HAP-1 (cell line): ENCODE results near the gene ZNF106.

Experiments used
- DNase-seq, 2 experiments: peaks; one replicate each; pipeline ENCODE4 v3.0.0-alpha.2; 2016 to 2020; ENCODE audit warnings: low spot score in 2 of 2
- H3K27me3 ChIP-seq: fragments of 250-450 bp; sonication (Bioruptor Pico); 2 replicates; pipeline ENCODE4 v1.5.1; 2020; ENCODE audit warnings: low read depth, mild to moderate bottlenecking, moderate library complexity
- H3K36me3 ChIP-seq: fragments of 250-450 bp; sonication (Bioruptor Pico); replicated peaks from 2 replicates; pipeline ENCODE4 v1.5.1; 2020; ENCODE audit warnings: mild to moderate bottlenecking
- H3K4me1 ChIP-seq: fragments of 250-450 bp; sonication (Bioruptor Pico); 2 replicates; pipeline ENCODE4 v1.5.1; 2020; ENCODE audit warnings: mild to moderate bottlenecking
- H3K4me3 ChIP-seq: fragments of 250-450 bp; sonication (Bioruptor Pico); 2 replicates; pipeline ENCODE4 v1.5.1; 2020; ENCODE audit warnings: mild to moderate bottlenecking, moderate library complexity
- H3K9me3 ChIP-seq: fragments of 250-450 bp; sonication (Bioruptor Pico); 2 replicates; pipeline ENCODE4 v1.5.1; 2020; ENCODE audit warnings: mild to moderate bottlenecking, moderate library complexity
- in situ Hi-C: fragments of 300-500 bp; cut with MboI; formaldehyde crosslinking; loops from 3 replicates; pipeline ENCODE4 v1.14.3; 2020; ENCODE audit warnings: low sequenced_read_pairs, inconsistent platforms, mixed read lengths

The ZNF106 gene

DNA sequence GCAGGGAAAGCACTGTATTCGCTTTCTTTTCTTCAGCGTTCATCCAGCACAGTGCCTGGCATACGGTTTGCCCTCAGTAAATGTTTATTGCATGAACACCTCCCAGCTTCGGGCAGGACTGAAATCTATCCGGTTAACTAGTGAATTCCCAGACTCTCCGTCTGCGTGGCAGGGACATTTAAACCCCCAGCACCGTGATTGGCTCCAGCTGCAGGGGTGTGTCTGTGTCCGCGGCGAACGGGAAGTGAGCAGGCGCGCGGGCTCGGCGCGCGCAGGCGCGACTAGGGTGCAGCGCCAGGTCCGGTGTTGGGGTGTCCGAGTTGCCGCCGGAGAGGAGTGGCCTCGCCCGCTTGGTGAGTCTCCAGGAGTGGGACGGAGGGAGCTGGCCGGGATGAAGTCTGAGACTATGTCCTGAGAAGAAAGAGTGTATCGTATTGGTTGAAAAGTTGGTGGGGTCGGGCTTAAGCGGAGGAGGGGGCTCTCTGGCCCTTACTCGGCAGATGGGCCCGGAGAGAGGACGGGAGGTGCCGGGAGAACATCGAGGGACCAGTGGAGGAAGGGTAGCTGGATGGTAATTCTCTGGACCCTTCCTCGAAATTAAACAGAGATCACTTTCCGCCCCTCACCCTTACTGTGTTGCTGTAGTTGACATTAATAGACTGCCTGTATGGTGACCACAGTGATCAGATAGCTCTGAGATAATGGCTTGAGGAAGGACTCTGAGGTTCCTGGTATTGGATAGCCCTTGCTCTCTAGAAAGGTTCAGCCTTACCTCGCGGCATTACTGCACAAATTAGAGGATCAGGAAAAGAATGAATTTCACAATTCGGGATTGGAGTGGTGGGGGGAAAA, 4.6 kb upstream of the ZNF106 start, which contains the start of gene SNAP23:
Gene SNAP23 (plus strand): TSS at position 274 of the 852 bp plus-strand sequence. CDS start 16,213 bp downstream, outside the sequence.
- Histone ChIP-seq H3K27me3 (no peaks in the 10 kb centered on the region), H3K4me3 (peak within 1 kb of the TSS; percentile 61), H3K36me3 (no peaks in the 10 kb centered on the region), H3K9me3 (no peaks in the 10 kb centered on the region), H3K4me1 (peaks cover 20% of the 10 kb centered on the region)
- DNase-seq: peak; percentile 88 to 92
- in situ Hi-C loops: no loop called here

- Histone ChIP-seq H3K36me3 (no peaks in the 10 kb centered on the region), H3K9me3 (no peaks in the 10 kb centered on the region), H3K4me1 (peaks cover 20% of the 10 kb centered on the region), H3K27me3 (no peaks in the 10 kb centered on the region), H3K4me3 (peak overlapping the region; percentile 61)
- in situ Hi-C loops: no loop called here
- no peak for DNase-seq
Measured at GRCh38 chr15:42494998-42495360, 4.0 kb upstream of the ZNF106 start.

- Histone ChIP-seq H3K9me3 (no peaks in the 10 kb centered on the region), H3K4me1 (peaks cover 15% of the 10 kb centered on the region), H3K36me3 (no peaks in the 10 kb centered on the region), H3K4me3 (no peak overlapping the region), H3K27me3 (no peaks in the 10 kb centered on the region)
- no peak for DNase-seq
- in situ Hi-C loops: no loop called here
Measured at GRCh38 chr15:42493679-42494078, 2.7 kb upstream of the ZNF106 start.

DNA sequence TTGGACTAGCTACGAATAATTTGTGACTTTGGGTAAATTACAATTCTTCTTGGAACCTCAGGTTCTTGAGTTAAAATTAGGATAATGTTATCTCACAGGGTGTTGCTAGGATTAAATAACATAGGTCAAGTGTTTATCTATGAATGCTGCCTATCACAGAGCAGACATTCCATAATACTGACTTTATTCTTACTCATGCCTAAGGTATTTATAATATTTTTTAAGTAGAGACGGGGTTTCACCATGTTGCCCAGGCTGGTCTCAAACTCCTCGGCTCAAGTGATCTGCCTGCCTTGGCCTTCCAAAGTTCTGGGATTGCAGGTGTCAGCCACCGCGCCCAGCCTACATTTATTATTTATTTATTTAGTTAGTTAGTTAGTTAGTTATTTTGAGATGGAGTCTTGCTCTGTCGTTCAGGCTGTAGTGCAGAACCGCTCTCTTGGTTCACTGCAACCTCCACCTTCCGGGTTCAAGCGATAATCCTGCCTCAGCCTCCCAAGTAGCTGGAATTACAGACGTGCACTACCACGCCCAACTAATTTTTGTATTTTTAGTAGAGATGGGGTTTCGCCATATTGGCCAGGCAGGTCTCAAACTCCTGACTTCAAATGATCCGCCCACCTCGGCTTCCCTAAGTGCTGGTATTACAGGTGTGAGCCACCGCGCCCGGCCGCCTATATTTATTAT, 741 bp upstream of the ZNF106 start:
- DNase-seq: no peak
- Histone ChIP-seq H3K4me1 (peaks cover 10% of the 10 kb centered on the region), H3K36me3 (no peaks in the 10 kb centered on the region), H3K27me3 (no peaks in the 10 kb centered on the region), H3K4me3 (peak overlapping the region; percentile 70), H3K9me3 (no peaks in the 10 kb centered on the region)
- in situ Hi-C loops: no loop called here

DNA sequence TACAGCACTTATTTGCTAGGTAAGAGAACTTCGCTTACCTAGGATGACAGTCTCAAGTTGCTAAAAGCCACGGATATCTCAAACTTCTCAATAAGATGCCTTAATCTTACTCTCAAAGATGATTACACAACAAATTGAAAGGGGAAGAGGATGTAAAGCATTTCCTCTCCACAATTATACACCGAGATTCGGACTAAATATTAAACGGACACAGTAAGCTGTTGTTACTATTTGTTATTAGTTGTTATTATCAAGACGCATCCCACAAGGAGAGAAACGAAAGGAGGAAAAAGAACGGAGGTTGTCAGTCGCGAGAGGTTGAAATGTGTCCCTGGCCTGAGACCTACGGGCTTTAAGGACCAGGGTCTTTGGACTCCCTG, 660 bp downstream of the ZNF106 start:
- DNase-seq: no peak
- Histone ChIP-seq H3K4me3 (peak overlapping the region; percentile 70), H3K4me1 (peaks cover 6% of the 10 kb centered on the region), H3K9me3 (no peaks in the 10 kb centered on the region), H3K27me3 (no peaks in the 10 kb centered on the region), H3K36me3 (no peaks in the 10 kb centered on the region)
- in situ Hi-C loops: no loop called here

- DNase-seq: no peak
- no peaks in the 10 kb centered on the region for H3K4me1 ChIP-seq
- H3K9me3 ChIP-seq: no peaks in the 10 kb centered on the region; the same call in 1 of the 2 replicates
- in situ Hi-C loops: no loop called here
- no peak overlapping the region for H3K4me3 ChIP-seq
- H3K36me3 ChIP-seq: no peaks in the 10 kb centered on the region
- no peaks in the 10 kb centered on the region for H3K27me3 ChIP-seq
Measured at GRCh38 chr15:42483677-42484076, 7.3 kb downstream of the ZNF106 start.

DNA sequence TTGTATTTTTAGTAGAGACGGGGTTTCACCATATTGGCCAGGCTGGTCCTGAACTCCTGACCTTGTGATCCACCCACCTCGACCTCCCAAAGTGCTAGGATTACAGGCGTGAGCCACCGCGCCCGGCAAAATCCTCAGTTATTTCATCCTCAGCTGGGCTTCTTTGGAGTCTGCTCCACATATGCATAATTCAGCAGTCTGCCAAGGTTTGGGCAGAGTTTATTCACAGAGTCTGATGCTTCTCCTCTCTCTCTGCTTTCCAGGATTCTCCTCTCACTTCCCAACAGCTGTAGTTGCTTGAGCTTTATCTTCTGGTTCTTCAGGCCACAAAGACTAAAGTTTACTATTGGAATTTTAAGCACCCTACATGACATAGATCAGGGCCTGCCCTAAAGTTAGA, 8.2 kb downstream of the ZNF106 start:
- in situ Hi-C loops: no loop called here
- Histone ChIP-seq H3K9me3 (no peaks in the 10 kb centered on the region; the same call in 1 of the 2 replicates), H3K27me3 (no peaks in the 10 kb centered on the region), H3K4me3 (no peak overlapping the region), H3K4me1 (no peaks in the 10 kb centered on the region), H3K36me3 (no peaks in the 10 kb centered on the region)
- no peak for DNase-seq

- DNase-seq: no peak
- Histone ChIP-seq H3K36me3 (peaks cover 6% of the 10 kb centered on the region; the same call in 1 of the 2 replicates), H3K4me1 (no peaks in the 10 kb centered on the region), H3K27me3 (no peaks in the 10 kb centered on the region), H3K9me3 (no peaks in the 10 kb centered on the region), H3K4me3 (no peak overlapping the region)
- in situ Hi-C loops: loop anchor here (5.0 kb wide), 1 partner anchor 408 kb away; no protein-coding TSS in a partner anchor
Measured at GRCh38 chr15:42474827-42475226, 16.1 kb downstream of the ZNF106 start.

GRCh38 chr15:42471002-42471401, 19.9 kb downstream of the ZNF106 start:
- no peaks in the 10 kb centered on the region for H3K27me3 ChIP-seq
- H3K4me1 ChIP-seq: no peaks in the 10 kb centered on the region
- DNase-seq: no peak
- no peaks in the 10 kb centered on the region for H3K9me3 ChIP-seq
- H3K36me3 ChIP-seq: peaks cover 6% of the 10 kb centered on the region
- H3K4me3 ChIP-seq: no peak overlapping the region
- in situ Hi-C loops: loop anchor here (5.0 kb wide), 1 partner anchor 404 kb away; no protein-coding TSS in a partner anchor

GRCh38 chr15:42465520-42466259, 25.3 kb downstream of the ZNF106 start:
- no peaks in the 10 kb centered on the region for H3K27me3 ChIP-seq
- no peak for DNase-seq
- peaks cover 8% of the 10 kb centered on the region for H3K36me3 ChIP-seq
- no peak overlapping the region for H3K4me3 ChIP-seq
- in situ Hi-C loops: no loop called here
- H3K9me3 ChIP-seq: no peaks in the 10 kb centered on the region
- no peaks in the 10 kb centered on the region for H3K4me1 ChIP-seq

DNA sequence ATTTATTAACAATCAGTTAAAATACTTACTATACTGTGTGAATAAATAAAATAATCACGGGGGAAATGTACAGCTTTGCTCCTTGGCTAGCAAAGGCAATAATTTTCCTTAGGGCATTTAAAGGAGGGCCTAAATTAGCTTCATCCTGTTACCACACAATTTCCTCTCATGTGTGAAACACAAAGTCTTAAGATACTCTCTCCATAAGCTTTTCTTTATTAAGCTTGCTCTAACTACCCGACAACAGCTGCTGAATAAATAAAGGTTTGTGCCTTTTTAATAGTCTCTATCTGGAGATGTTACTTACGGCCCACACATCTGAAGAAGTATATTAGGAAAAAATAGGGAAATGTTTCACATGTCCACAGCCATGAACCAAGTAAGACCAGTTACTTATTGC, 29.7 kb downstream of the ZNF106 start:
- in situ Hi-C loops: no loop called here
- Histone ChIP-seq H3K27me3 (no peaks in the 10 kb centered on the region), H3K4me1 (no peaks in the 10 kb centered on the region), H3K36me3 (peaks cover 5% of the 10 kb centered on the region), H3K4me3 (no peak overlapping the region), H3K9me3 (no peaks in the 10 kb centered on the region)
- no peak for DNase-seq

DNA sequence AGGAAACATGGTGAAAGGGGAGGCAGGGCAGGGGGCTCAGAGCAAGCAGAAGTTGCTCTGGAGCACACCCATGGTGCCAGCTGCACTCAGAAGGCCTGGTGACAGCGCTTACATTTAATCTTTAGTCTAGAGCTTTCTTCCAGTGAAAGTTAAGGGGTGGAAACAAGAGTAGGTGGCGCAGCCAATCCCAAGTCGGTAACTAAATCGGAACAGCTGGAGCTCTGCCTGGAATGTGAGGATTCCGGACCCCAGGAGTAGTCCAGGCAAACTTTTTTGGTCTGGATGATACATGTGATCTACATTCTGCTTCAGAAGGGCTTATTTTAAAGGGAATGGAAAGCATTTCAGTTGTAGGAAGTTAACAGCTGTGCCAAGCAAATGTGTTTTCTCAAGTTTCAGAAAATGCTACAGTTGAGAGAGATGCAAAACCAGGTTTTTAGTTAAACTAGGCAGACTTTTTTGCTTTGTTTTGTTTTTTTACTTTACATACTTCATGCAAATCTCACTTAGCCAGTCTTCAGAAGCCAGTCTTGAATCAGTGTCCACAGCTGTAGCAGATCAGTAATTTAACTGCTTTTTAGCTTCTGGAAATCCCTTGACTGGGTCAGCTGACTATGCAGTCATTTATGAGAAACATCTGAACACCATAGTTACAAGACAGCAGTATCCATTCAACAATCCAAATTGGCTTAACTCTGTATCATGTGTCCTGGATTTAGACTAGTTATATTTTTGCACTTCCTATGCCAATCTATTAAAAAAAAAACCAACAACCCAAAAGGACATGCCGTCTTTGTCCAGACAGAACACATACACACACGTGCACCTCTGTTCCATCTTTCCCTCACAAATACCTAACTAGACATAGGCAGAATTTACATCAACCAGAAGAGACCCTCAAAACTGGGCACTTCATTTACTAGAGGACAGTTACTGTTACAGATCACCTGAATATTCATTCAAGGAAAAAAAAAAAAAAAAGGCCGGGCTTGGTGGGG, 33.2 kb downstream of the ZNF106 start:
- in situ Hi-C loops: no loop called here
- DNase-seq: no peak
- H3K36me3 ChIP-seq: no peaks in the 10 kb centered on the region; the same call in none of the 2 replicates
- H3K4me3 ChIP-seq: no peak overlapping the region
- no peaks in the 10 kb centered on the region for H3K9me3 ChIP-seq
- H3K27me3 ChIP-seq: no peaks in the 10 kb centered on the region
- no peaks in the 10 kb centered on the region for H3K4me1 ChIP-seq

- in situ Hi-C loops: no loop called here
- Histone ChIP-seq H3K9me3 (no peaks in the 10 kb centered on the region), H3K4me3 (no peak overlapping the region), H3K27me3 (no peaks in the 10 kb centered on the region), H3K4me1 (no peaks in the 10 kb centered on the region), H3K36me3 (no peaks in the 10 kb centered on the region; the same call in none of the 2 replicates)
- no peak for DNase-seq
Measured at GRCh38 chr15:42456971-42457370, 34.0 kb downstream of the ZNF106 start.
